PC-3 (cell line): Measurements from ENCODE around the gene ADAM11. TPM values are rescaled to one million over a fixed set of nuclear protein-coding genes. Genes with fewer than 3 reads are reported as not detected.

Experiments
- ATAC-seq: fragments of 200-7000 bp; cut with Tn5 transposase; 2 replicates; pipeline ENCODE4 v1.9.1; 2020; ENCODE audit warnings: mild to moderate bottlenecking, moderate library complexity
- BruUV-seq: library from RNA; stranded (reverse); fragments of 400-500 nt; replicated peaks from 2 replicates; lab custom pipeline; 2021; lab: Mats Ljungman, UMichigan
- CTCF ChIA-PET: fragments of 300-600 bp; sonication (Branson Sonifier 250); formaldehyde crosslinking; loops from one replicate; lab custom pipeline; 2022; ENCODE audit warnings: antibody characterized with exemption; lab: Charles Lee
- POLR2A ChIA-PET: fragments of 300-600 bp; sonication (Branson Sonifier 250); formaldehyde crosslinking; loops from one replicate; lab custom pipeline; 2022; ENCODE audit warnings: antibody characterized with exemption; ENCODE audit not compliant: unreplicated experiment; lab: Charles Lee
- DNase-seq: peaks from one replicate; pipeline ENCODE4 v3.0.0-alpha.2; 2015
- H2AFZ ChIP-seq: fragments of 300-600 bp; sonication (generic); 2 replicates; pipeline ENCODE4 v1.6.0; 2016; ENCODE audit warnings: antibody characterized with exemption, low read length
- H3F3A ChIP-seq: fragments of 300-600 bp; sonication (generic); one replicate; pipeline ENCODE4 v1.6.0; 2017; ENCODE audit warnings: antibody characterized with exemption, low read length, control low read depth, mild to moderate bottlenecking; ENCODE audit not compliant: unreplicated experiment
- H3K27ac ChIP-seq: fragments of 300-600 bp; sonication (generic); 2 replicates; pipeline ENCODE4 v1.5.1; 2016; ENCODE audit warnings: mild to moderate bottlenecking, low read length
- H3K27me3 ChIP-seq: fragments of 300-600 bp; sonication (generic); 2 replicates; pipeline ENCODE4 v1.6.1; 2016; ENCODE audit warnings: low read length, mixed read lengths
- H3K36me3 ChIP-seq: fragments of 300-600 bp; sonication (generic); 2 replicates; pipeline ENCODE4 v1.6.1; 2016; ENCODE audit warnings: low read depth, mixed run types, low read length, mixed read lengths
- H3K4me1 ChIP-seq: fragments of 300-600 bp; sonication (generic); 2 replicates; pipeline ENCODE4 v1.5.1; 2016; ENCODE audit warnings: low read length; ENCODE audit not compliant: insufficient read depth
- H3K4me2 ChIP-seq: fragments of 300-600 bp; sonication (generic); 2 replicates; pipeline ENCODE4 v1.6.0; 2016; ENCODE audit warnings: low read length
- H3K4me3 ChIP-seq: fragments of 300-600 bp; sonication (generic); 2 replicates; pipeline ENCODE4 v1.5.1; 2016; ENCODE audit warnings: mild to moderate bottlenecking, low read length, mixed read lengths
- H3K79me2 ChIP-seq: fragments of 300-600 bp; sonication (generic); 2 replicates; pipeline ENCODE4 v1.6.1; 2017; ENCODE audit warnings: low read length, mixed read lengths
- H3K9ac ChIP-seq: fragments of 300-600 bp; sonication (generic); 2 replicates; pipeline ENCODE4 v1.6.0; 2016; ENCODE audit warnings: mild to moderate bottlenecking, low read length
- H3K9me2 ChIP-seq: fragments of 300-600 bp; sonication (generic); replicated peaks from 2 replicates; pipeline ENCODE4 v1.6.1; 2016; ENCODE audit warnings: mixed run types, low read length, mixed read lengths
- H3K9me3 ChIP-seq: fragments of 300-600 bp; sonication (generic); 2 replicates; pipeline ENCODE4 v1.6.1; 2016; ENCODE audit warnings: low read length, mixed read lengths
- H4K20me1 ChIP-seq: fragments of 300-600 bp; sonication (generic); 2 replicates; pipeline ENCODE4 v1.6.1; 2016; ENCODE audit warnings: low read length, mixed read lengths
- EZH2 ChIP-seq: fragments of 300-600 bp; sonication (generic); IDR thresholded peaks from one replicate; pipeline ENCODE4 v1.6.1; 2017; ENCODE audit warnings: antibody characterized with exemption, mild to moderate bottlenecking, low read length; ENCODE audit not compliant: unreplicated experiment
- EZH2phosphoT487 ChIP-seq: fragments of 300-600 bp; sonication (generic); IDR thresholded peaks from 2 replicates; pipeline ENCODE4 v1.6.1; 2018; ENCODE audit warnings: mild to moderate bottlenecking, antibody characterized with exemption, low read length, borderline replicate concordance
- intact Hi-C: fragments of 100-400 bp; cut with micrococcal nuclease; formaldehyde crosslinking; loops from 2 replicates; pipeline ENCODE4 v1.9.0; 2023
- total RNA-seq: library from RNA; depleted of rRNA; stranded (reverse); fragments of >200 nt; gene quantifications from 2 replicates; pipeline ENCODE4 v1.2.3, GENCODE V29; 2014
- TF ChIP-seq, protein P1 (sequence below): fragments of 300-600 bp; sonication (generic); conservative IDR thresholded peaks from 2 replicates; pipeline ENCODE4 v1.5.1; 2017; ENCODE audit warnings: antibody characterized with exemption, low read depth, mild to moderate bottlenecking, low read length

The ADAM11 gene
- total RNA-seq, 1 experiment from 2014 or later, result 2.9 TPM

- TF ChIP-seq, protein P1, sequence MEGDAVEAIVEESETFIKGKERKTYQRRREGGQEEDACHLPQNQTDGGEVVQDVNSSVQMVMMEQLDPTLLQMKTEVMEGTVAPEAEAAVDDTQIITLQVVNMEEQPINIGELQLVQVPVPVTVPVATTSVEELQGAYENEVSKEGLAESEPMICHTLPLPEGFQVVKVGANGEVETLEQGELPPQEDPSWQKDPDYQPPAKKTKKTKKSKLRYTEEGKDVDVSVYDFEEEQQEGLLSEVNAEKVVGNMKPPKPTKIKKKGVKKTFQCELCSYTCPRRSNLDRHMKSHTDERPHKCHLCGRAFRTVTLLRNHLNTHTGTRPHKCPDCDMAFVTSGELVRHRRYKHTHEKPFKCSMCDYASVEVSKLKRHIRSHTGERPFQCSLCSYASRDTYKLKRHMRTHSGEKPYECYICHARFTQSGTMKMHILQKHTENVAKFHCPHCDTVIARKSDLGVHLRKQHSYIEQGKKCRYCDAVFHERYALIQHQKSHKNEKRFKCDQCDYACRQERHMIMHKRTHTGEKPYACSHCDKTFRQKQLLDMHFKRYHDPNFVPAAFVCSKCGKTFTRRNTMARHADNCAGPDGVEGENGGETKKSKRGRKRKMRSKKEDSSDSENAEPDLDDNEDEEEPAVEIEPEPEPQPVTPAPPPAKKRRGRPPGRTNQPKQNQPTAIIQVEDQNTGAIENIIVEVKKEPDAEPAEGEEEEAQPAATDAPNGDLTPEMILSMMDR, result no peak
- no peak for TF ChIP-seq EZH2
- TF ChIP-seq EZH2phosphoT487, result no peak
- Histone ChIP-seq H3K9ac (no peak overlapping the region), H3K9me3 (no peaks in the 10 kb centered on the region), H3K27ac (no peak overlapping the region), H3K4me1 (no peaks in the 10 kb centered on the region), H4K20me1 (no peaks in the 10 kb centered on the region), H2AFZ (no peak overlapping the region), H3K9me2 (no peaks in the 10 kb centered on the region), H3K79me2 (no peaks in the 10 kb centered on the region), H3K36me3 (peaks cover 26% of the 10 kb centered on the region; the same call in 1 of the 2 replicates), H3F3A (no peaks in the 10 kb centered on the region), H3K27me3 (no peaks in the 10 kb centered on the region), H3K4me2 (no peak overlapping the region), H3K4me3 (no peak overlapping the region)
- ATAC-seq (no peak), DNase-seq (no peak)
- ChIA-PET CTCF (no interaction called here), POLR2A (no interaction called here)
- intact Hi-C loops, result no loop called here
- BruUV-seq, result no TSS peak
Measured at GRCh38 chr17:44747566-44747965, 11.2 kb upstream of the ADAM11 start.

GRCh38 chr17:44749076-44749979 is 9.5 kb upstream of the ADAM11 start:
- Histone ChIP-seq H3K4me1 (no peaks in the 10 kb centered on the region), H3K4me2 (no peak overlapping the region), H3F3A (no peaks in the 10 kb centered on the region), H3K9me2 (no peaks in the 10 kb centered on the region), H3K79me2 (no peaks in the 10 kb centered on the region), H3K9me3 (no peaks in the 10 kb centered on the region), H4K20me1 (no peaks in the 10 kb centered on the region), H3K27ac (no peak overlapping the region), H3K27me3 (no peaks in the 10 kb centered on the region), H3K36me3 (peaks cover 26% of the 10 kb centered on the region; the same call in 1 of the 2 replicates), H3K4me3 (no peak overlapping the region), H3K9ac (no peak overlapping the region), H2AFZ (no peak overlapping the region)
- no peak for DNase-seq
- no peak for ATAC-seq
- BruUV-seq, result no TSS peak
- intact Hi-C loops, result no loop called here
- ChIA-PET POLR2A (no interaction called here), CTCF (no interaction called here)
- no peak for TF ChIP-seq EZH2phosphoT487
- TF ChIP-seq EZH2, result no peak
- TF ChIP-seq, protein P1, result no peak

GRCh38 chr17:44749980-44750318 is 8.8 kb upstream of the ADAM11 start:
- TF ChIP-seq, protein P1, result no peak
- ChIA-PET POLR2A (no interaction called here), CTCF (no interaction called here)
- intact Hi-C loops, result no loop called here
- Histone ChIP-seq H3F3A (no peaks in the 10 kb centered on the region), H3K9me3 (no peaks in the 10 kb centered on the region), H3K27me3 (no peaks in the 10 kb centered on the region), H3K36me3 (peaks cover 26% of the 10 kb centered on the region; the same call in 1 of the 2 replicates), H3K27ac (no peak overlapping the region), H3K4me1 (no peaks in the 10 kb centered on the region), H3K9me2 (no peaks in the 10 kb centered on the region), H3K4me3 (no peak overlapping the region), H3K4me2 (no peak overlapping the region), H4K20me1 (no peaks in the 10 kb centered on the region), H3K9ac (no peak overlapping the region), H3K79me2 (no peaks in the 10 kb centered on the region), H2AFZ (no peak overlapping the region)
- ATAC-seq (no peak), DNase-seq (no peak)
- BruUV-seq, result no TSS peak
